PFSK-1 (cell line): Measurements from ENCODE around the gene PHLDB3.

Source experiments
- FOXP2 ChIP-seq: optimal IDR thresholded peaks from 2 replicates; pipeline ENCODE3; 2011; ENCODE audit warnings: borderline replicate concordance, control low read depth, inconsistent platforms; ENCODE audit not compliant: insufficient read depth; ENCODE audit errors: extremely low read length, extremely low read depth
- POLR2AphosphoS5 ChIP-seq: IDR thresholded peaks from 2 replicates; pipeline ENCODE4 v1.6.1; 2012; ENCODE audit warnings: low read depth, mild to moderate bottlenecking, control low read depth, low read length, moderate library complexity
- REST ChIP-seq, 2 experiments: IDR thresholded peaks; 2 replicates each; pipeline versions ENCODE4 v1.6.1 to v1.8.0; 2011 to 2012; ENCODE audit warnings: low read depth in 2 of 2, low read length in 2 of 2, control low read depth in 1 of 2, inconsistent platforms in 1 of 2, mild to moderate bottlenecking in 1 of 2, moderate library complexity in 1 of 2; ENCODE audit not compliant: insufficient read depth in 1 of 2
- SIN3A ChIP-seq: IDR thresholded peaks from 2 replicates; pipeline ENCODE4 v1.6.1; 2012; ENCODE audit warnings: mild to moderate bottlenecking, low read length, moderate library complexity, borderline replicate concordance; ENCODE audit not compliant: insufficient read depth
- TAF1 ChIP-seq: IDR thresholded peaks from 2 replicates; pipeline ENCODE4 v1.6.1; 2012; ENCODE audit warnings: low read length, control low read depth, borderline replicate concordance; ENCODE audit not compliant: insufficient read depth

GRCh38 chr19:43454031-43454430, 50.5 kb downstream of the PHLDB3 start:
- TF ChIP-seq TAF1, result no peak
- TF ChIP-seq POLR2AphosphoS5, result no peak
- TF ChIP-seq REST (IDR thresholded peaks at IDR 0.05; ENCODE audit: insufficient read depth in 1 of 2, low read depth in 2 of 2, low read length in 2 of 2), result no peak
- no peak for TF ChIP-seq SIN3A
- TF ChIP-seq FOXP2, result no peak
